Fibroblast of the aortic adventitia (primary cell): Measurements from ENCODE around the gene ARFGAP1. TPM values are rescaled to one million over a fixed set of nuclear protein-coding genes. Genes with fewer than 3 reads are reported as not detected.

Experiments
- DNase-seq: peaks from one replicate; pipeline ENCODE4 v3.0.0-alpha.2; 2010; ENCODE audit warnings: low read depth
- H3K4me3 ChIP-seq: 2 replicates; pipeline ENCODE4 v1.5.1; 2011; ENCODE audit warnings: low read depth, mild to moderate bottlenecking, control low read depth, low read length, moderate library complexity
- total RNA-seq: library from RNA; depleted of rRNA; stranded (reverse); fragments of >200 nt; gene quantifications from 2 replicates; pipeline ENCODE4 v1.2.3, GENCODE V29; 2012; ENCODE audit warnings: low replicate concordance
- TF ChIP-seq, protein P1 (sequence below): IDR thresholded peaks from 2 replicates; pipeline ENCODE4 v1.5.1; 2011; ENCODE audit warnings: mild to moderate bottlenecking, low read length, control low read depth, inconsistent platforms; ENCODE audit not compliant: insufficient read depth

Gene ARFGAP1
- total RNA-seq, 1 donor, result 45.5 TPM

GRCh38 chr20:63316502-63316921 lies 43.9 kb downstream of the ARFGAP1 start:
- H3K4me3 ChIP-seq, result no peak overlapping the region
- no peak for DNase-seq
- TF ChIP-seq, protein P1, sequence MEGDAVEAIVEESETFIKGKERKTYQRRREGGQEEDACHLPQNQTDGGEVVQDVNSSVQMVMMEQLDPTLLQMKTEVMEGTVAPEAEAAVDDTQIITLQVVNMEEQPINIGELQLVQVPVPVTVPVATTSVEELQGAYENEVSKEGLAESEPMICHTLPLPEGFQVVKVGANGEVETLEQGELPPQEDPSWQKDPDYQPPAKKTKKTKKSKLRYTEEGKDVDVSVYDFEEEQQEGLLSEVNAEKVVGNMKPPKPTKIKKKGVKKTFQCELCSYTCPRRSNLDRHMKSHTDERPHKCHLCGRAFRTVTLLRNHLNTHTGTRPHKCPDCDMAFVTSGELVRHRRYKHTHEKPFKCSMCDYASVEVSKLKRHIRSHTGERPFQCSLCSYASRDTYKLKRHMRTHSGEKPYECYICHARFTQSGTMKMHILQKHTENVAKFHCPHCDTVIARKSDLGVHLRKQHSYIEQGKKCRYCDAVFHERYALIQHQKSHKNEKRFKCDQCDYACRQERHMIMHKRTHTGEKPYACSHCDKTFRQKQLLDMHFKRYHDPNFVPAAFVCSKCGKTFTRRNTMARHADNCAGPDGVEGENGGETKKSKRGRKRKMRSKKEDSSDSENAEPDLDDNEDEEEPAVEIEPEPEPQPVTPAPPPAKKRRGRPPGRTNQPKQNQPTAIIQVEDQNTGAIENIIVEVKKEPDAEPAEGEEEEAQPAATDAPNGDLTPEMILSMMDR, result no peak

- no peak overlapping the region for H3K4me3 ChIP-seq
- TF ChIP-seq, protein P1, result no peak
- no peak for DNase-seq
Observed at GRCh38 chr20:63317061-63317460, 44.4 kb downstream of the ARFGAP1 start.

DNA sequence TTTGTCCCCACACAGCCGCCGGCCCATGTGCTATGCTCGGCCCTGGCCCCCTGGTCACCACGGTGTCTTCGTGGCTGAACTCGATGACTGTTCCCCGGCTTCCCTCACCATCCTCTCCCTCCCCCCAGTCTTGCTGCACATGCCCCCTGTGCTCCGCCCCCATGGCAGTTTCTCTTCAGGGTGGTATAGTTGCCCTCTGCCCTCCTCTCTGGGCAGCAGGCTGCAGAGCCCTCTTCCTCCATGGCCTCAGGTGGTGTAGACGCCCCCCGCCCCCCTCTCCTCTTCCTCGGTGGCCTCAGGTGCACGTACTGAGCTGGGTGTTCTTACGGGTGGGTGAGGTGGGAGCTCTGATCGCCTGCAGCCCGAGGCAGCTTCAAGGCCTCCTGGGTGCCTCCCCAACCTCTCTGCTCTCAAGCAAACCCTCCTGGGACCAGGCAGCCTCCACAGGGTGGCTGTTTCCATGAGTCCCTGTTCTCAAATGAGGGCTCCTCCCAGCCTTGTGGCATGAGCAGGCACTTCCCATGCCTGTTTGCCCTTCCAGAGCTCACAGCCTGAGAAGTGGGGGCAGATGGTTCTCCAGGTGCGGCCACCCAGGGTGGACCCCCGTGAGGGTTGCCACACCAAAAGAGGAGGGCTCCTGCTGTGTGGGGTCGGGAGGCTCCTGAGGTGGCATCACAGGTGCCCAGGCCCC lies 45.1 kb downstream of the ARFGAP1 start:
- DNase-seq, result no peak
- TF ChIP-seq, protein P1, result no peak
- H3K4me3 ChIP-seq, result no peak overlapping the region

DNA sequence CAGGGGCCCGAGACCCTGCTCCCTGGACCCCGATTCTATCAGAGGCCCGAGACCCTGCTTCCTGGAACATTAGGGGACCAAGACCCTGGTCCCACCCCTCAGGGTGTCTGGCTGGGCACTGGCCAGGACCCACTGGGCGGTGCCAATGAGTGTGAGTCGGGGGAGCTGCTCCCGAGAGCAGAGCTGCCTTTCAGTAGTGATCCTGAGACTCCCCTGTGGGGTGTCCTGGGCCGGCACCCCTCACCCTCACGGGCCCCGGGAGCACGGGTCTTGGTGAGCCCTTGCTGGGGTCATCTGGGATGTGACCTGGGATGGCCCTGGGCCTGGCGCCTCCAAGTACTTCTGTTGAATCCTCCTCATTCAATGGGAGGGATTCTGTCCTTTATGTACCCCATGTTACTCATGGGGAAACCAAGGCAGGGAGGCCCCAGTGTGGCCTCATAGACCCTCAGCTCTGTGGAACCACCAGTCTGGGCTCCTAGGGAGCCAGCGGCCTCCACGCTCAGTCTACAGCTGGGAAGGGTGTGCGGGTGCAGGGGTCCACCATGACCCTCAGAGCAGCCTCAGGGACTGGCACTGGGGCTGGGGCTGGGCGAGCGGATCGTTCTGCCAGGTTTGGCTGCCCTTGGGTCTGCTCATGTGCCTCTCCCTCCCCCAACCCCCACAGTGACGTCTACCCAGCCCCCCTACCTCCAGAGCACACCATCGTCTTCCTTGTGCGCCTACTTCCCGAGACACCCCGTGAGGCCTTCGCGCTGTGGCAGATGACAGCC lies 46.0 kb downstream of the ARFGAP1 start:
- no peak overlapping the region for H3K4me3 ChIP-seq
- no peak for DNase-seq
- TF ChIP-seq, protein P1, result no peak

- DNase-seq, result no peak
- no peak overlapping the region for H3K4me3 ChIP-seq
- TF ChIP-seq, protein P1, result no peak
Observed at GRCh38 chr20:63319164-63320040, 46.8 kb downstream of the ARFGAP1 start.

GRCh38 chr20:63320041-63320511 lies 47.5 kb downstream of the ARFGAP1 start:
- no peak for DNase-seq
- TF ChIP-seq, protein P1, result no peak
- H3K4me3 ChIP-seq, result no peak overlapping the region
